Astrocyte (in vitro differentiated cells and primary cell): ENCODE data around the gene PPARG. TPM values are rescaled to one million over a fixed set of nuclear protein-coding genes. Genes with fewer than 3 reads are reported as not detected.

ENCODE experiments used
- DNase-seq: peaks from one replicate; pipeline ENCODE4 v3.0.0-alpha.2; 2010; ENCODE audit warnings: low read depth
- FAIRE-seq: peaks from 2 replicates; lab custom pipeline; 2011; peaks lifted over from hg19 to GRCh38; lab: Jason Lieb, UNC
- H2AFZ ChIP-seq: 2 replicates; pipeline ENCODE4 v1.6.0; 2012; ENCODE audit warnings: low read depth, low read length, inconsistent platforms
- H3K27ac ChIP-seq: 2 replicates; pipeline ENCODE4 v1.5.1; 2011; ENCODE audit warnings: low read depth, low read length, inconsistent platforms
- H3K27me3 ChIP-seq: 2 replicates; pipeline ENCODE4 v1.6.0; 2011; ENCODE audit warnings: low read length, inconsistent platforms; ENCODE audit not compliant: insufficient read depth
- H3K36me3 ChIP-seq: 2 replicates; pipeline ENCODE4 v1.5.1; 2011; ENCODE audit warnings: low read length, inconsistent platforms; ENCODE audit not compliant: insufficient read depth
- H3K4me1 ChIP-seq: 2 replicates; pipeline ENCODE4 v1.5.1; 2011; ENCODE audit warnings: low read length, inconsistent platforms; ENCODE audit not compliant: insufficient read depth
- H3K4me2 ChIP-seq: 2 replicates; pipeline ENCODE4 v1.6.0; 2012; ENCODE audit warnings: low read length, inconsistent platforms
- H3K4me3 ChIP-seq: 2 replicates; pipeline ENCODE4 v1.5.1; 2011; ENCODE audit warnings: low read depth, mild to moderate bottlenecking, low read length, inconsistent platforms; ENCODE audit not compliant: insufficient read depth
- H3K79me2 ChIP-seq: 2 replicates; pipeline ENCODE4 v1.6.0; 2012; ENCODE audit warnings: mild to moderate bottlenecking, low read length, inconsistent platforms; ENCODE audit not compliant: insufficient read depth
- H3K9ac ChIP-seq: 2 replicates; pipeline ENCODE4 v1.6.0; 2012; ENCODE audit warnings: mild to moderate bottlenecking, low read length, inconsistent platforms
- H3K9me3 ChIP-seq: 2 replicates; pipeline ENCODE4 v1.5.1; 2012; ENCODE audit warnings: low read depth, mild to moderate bottlenecking, low read length, inconsistent platforms; ENCODE audit not compliant: insufficient read depth
- H4K20me1 ChIP-seq: 2 replicates; pipeline ENCODE4 v1.6.0; 2012; ENCODE audit warnings: low read length, inconsistent platforms; ENCODE audit not compliant: insufficient read depth
- H3K27ac Mint-ChIP-seq: one replicate; pipeline ENCODE4 v1.8.0; 2021; ENCODE audit warnings: mild to moderate bottlenecking, mixed read lengths; ENCODE audit not compliant: unreplicated experiment
- H3K27me3 Mint-ChIP-seq: one replicate; pipeline ENCODE4 v1.8.0; 2021; ENCODE audit warnings: low read depth, mixed read lengths; ENCODE audit not compliant: unreplicated experiment
- H3K36me3 Mint-ChIP-seq: one replicate; pipeline ENCODE4 v1.8.0; 2021; ENCODE audit warnings: low read depth, mixed read lengths; ENCODE audit not compliant: unreplicated experiment
- H3K4me1 Mint-ChIP-seq: one replicate; pipeline ENCODE4 v1.8.0; 2021; ENCODE audit warnings: low read depth, mixed read lengths; ENCODE audit not compliant: unreplicated experiment
- H3K4me3 Mint-ChIP-seq: one replicate; pipeline ENCODE4 v1.8.0; 2021; ENCODE audit warnings: mild to moderate bottlenecking, moderate library complexity, mixed read lengths; ENCODE audit not compliant: unreplicated experiment
- H3K9me3 Mint-ChIP-seq: one replicate; pipeline ENCODE4 v1.8.0; 2021; ENCODE audit warnings: mild to moderate bottlenecking, mixed read lengths; ENCODE audit not compliant: unreplicated experiment
- CTCF ChIP-seq: IDR thresholded peaks from 2 replicates; pipeline ENCODE4 v1.5.1; 2011; ENCODE audit warnings: low read depth, mild to moderate bottlenecking, inconsistent platforms, low read length, moderate library complexity; ENCODE audit not compliant: insufficient read depth
- EZH2 ChIP-seq: IDR thresholded peaks from 2 replicates; pipeline ENCODE4 v1.6.1; 2012; ENCODE audit warnings: mild to moderate bottlenecking, low read length, inconsistent platforms; ENCODE audit not compliant: insufficient read depth
- total RNA-seq: library from RNA; stranded (reverse); gene quantifications from 2 replicates; pipeline ENCODE4 v1.2.1, GENCODE V29; 2021

The PPARG gene
- total RNA-seq, 1 donor from 2014 or later, result 4.4 TPM

- Histone ChIP-seq H4K20me1 (no peaks in the 10 kb centered on the region), H3K4me2 (no peak overlapping the region), H3K36me3 (no peaks in the 10 kb centered on the region), H3K27ac (no peak overlapping the region), H2AFZ (no peak overlapping the region), H3K4me3 (no peak overlapping the region), H3K27me3 (no peaks in the 10 kb centered on the region), H3K79me2 (no peaks in the 10 kb centered on the region), H3K9me3 (no peaks in the 10 kb centered on the region), H3K4me1 (no peaks in the 10 kb centered on the region), H3K9ac (no peak overlapping the region)
- H3K4me3 Mint-ChIP-seq, result no peak overlapping the region
- TF ChIP-seq EZH2, result no peak
- TF ChIP-seq CTCF, result no peak
- no peak overlapping the region for H3K27ac Mint-ChIP-seq
- no peak for FAIRE-seq
- no peaks in the 10 kb centered on the region for H3K36me3 Mint-ChIP-seq
- no peaks in the 10 kb centered on the region for H3K9me3 Mint-ChIP-seq
- DNase-seq, result no peak
- H3K4me1 Mint-ChIP-seq, result peaks cover 2% of the 10 kb centered on the region
- H3K27me3 Mint-ChIP-seq, result no peaks in the 10 kb centered on the region
Observed at GRCh38 chr3:12369598-12369997, 80.7 kb downstream of the PPARG start.

DNA sequence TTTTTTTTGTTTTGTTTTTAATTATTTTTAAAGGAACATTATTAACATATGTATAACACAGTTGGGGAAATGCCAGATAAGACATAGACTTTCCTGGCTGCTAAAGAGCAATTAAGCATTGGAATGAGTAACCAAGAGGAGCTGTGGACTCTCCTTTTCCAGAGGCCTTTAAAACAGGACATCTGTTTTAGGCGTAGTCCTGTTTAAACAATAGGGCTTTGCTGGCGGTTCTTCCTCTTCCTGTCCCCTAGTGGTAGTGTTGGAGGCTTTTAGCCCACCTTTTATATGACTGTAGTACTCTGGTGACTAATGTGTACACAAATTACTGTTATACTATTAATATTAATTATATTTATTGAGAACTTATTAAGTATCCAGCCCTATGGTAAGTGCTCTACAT, 81.9 kb downstream of the PPARG start:
- Mint-ChIP-seq H3K36me3 (no peaks in the 10 kb centered on the region), H3K4me3 (no peak overlapping the region), H3K27ac (no peak overlapping the region), H3K4me1 (peaks cover 2% of the 10 kb centered on the region), H3K9me3 (no peaks in the 10 kb centered on the region), H3K27me3 (no peaks in the 10 kb centered on the region)
- Histone ChIP-seq H3K79me2 (no peaks in the 10 kb centered on the region), H2AFZ (no peak overlapping the region), H3K4me3 (no peak overlapping the region), H3K4me1 (no peaks in the 10 kb centered on the region), H3K9ac (no peak overlapping the region), H3K9me3 (no peaks in the 10 kb centered on the region), H3K27ac (no peak overlapping the region), H3K27me3 (no peaks in the 10 kb centered on the region), H3K4me2 (no peak overlapping the region), H4K20me1 (no peaks in the 10 kb centered on the region), H3K36me3 (no peaks in the 10 kb centered on the region)
- TF ChIP-seq EZH2 (no peak), CTCF (peak; percentile 10)
- no peak for FAIRE-seq
- peak; percentile 20 for DNase-seq

- no peak overlapping the region for H3K27ac ChIP-seq
- Mint-ChIP-seq H3K27ac (no peak overlapping the region), H3K9me3 (no peaks in the 10 kb centered on the region), H3K36me3 (no peaks in the 10 kb centered on the region), H3K4me1 (peaks cover 2% of the 10 kb centered on the region), H3K27me3 (no peaks in the 10 kb centered on the region), H3K4me3 (no peak overlapping the region)
- peak; percentile 58 for DNase-seq
- no peak overlapping the region for H3K9ac ChIP-seq
- no peak for FAIRE-seq
- no peak for TF ChIP-seq CTCF
- TF ChIP-seq EZH2, result no peak
- H3K4me1 ChIP-seq, result no peaks in the 10 kb centered on the region
- no peak overlapping the region for H2AFZ ChIP-seq
- peak overlapping the region; percentile 17 for H3K4me2 ChIP-seq
- H3K9me3 ChIP-seq, result no peaks in the 10 kb centered on the region
- H3K36me3 ChIP-seq, result no peaks in the 10 kb centered on the region
- no peaks in the 10 kb centered on the region for H3K27me3 ChIP-seq
- no peaks in the 10 kb centered on the region for H4K20me1 ChIP-seq
- H3K79me2 ChIP-seq, result no peaks in the 10 kb centered on the region
- no peak overlapping the region for H3K4me3 ChIP-seq
Observed at GRCh38 chr3:12371525-12372140, 82.8 kb downstream of the PPARG start.
